HG02763 (cell line): ENCODE results near the gene H2BK1.
A peak's percentile ranks its signal among the peaks of the same experiment; 100 is the strongest.

Experiments used
- ATAC-seq: cut with Tn5 transposase; IDR thresholded peaks from one replicate; pipeline ENCODE4 v1.9.1; 2021; ENCODE audit warnings: mild to moderate bottlenecking, moderate library complexity; ENCODE audit not compliant: unreplicated experiment

Gene H2BK1

GRCh38 chr7:151232917-151233701 lies 22.8 kb upstream of the H2BK1 start:
- ATAC-seq = no peak

DNA sequence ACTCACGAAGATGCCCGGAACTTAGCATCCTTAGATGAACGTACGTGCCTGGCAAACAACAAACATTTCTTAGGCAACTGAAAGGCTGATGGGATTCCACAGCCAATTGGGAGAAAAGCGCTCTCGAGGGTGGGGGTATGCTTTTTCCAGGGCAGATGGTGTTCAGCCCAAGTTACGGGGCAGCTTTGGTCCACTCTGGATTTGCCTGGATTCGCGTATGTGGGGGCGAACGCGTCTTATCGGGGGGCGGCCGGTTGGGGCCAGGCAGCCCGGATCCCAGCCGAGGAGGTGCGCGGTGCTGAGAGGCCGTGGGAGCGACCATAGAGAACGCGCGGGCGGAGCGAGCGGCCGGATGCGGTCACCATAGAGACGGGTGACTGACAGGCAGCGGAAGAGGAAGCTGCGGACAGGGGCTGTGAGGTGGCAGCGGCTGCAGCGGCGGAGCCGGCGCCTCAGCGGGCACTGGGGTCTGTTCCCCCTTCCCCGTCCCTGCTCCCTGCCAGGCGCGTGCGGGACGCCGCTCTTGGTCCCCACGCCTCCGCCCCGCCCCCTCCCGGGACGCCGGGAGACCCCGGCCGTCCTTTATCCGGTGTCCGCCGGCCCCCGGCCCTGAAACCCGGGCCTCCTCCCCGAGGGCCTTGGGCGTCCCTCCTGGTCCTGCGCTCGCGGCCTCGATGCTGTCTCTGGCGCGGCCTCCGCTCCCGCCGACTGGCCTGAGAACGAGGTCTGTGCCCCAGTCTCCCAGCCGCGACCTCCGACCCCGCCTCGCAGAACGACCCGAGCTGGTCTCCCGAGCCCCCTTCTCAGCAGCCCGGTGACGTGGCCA lies 22.0 kb upstream of the H2BK1 start, which contains the start of gene CHPF2:
CHPF2 (plus strand) TSS at position 393 of the 826 bp plus-strand sequence. CDS start 1,529 bp downstream, outside the sequence.
- ATAC-seq = peak; percentile 98

- no peak for ATAC-seq
These were observed 20.8 kb upstream of the H2BK1 start for GRCh38 chr7:151231080-151231479.

DNA sequence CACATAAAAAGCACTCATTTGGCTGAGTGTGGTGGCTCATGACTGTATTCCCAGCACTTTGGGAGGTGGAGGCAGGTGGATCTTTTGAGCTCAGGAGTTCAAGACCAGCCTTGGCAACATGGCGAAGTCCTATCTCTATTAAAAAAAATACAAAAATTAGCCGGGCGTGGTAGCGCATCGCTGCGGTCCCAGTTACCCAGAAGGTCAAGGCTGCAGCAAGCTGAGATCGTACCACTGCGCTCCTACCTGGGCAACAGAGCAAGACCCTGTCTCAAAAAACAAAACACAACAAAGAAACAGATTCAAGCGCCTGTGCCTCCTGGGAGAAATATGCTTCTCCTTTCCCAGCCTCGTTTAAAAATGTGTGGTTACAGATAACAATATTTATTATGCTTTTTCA lies 19.0 kb upstream of the H2BK1 start:
- ATAC-seq = no peak

- ATAC-seq = no peak
These were observed 18.0 kb upstream of the H2BK1 start for GRCh38 chr7:151228024-151228866.

DNA sequence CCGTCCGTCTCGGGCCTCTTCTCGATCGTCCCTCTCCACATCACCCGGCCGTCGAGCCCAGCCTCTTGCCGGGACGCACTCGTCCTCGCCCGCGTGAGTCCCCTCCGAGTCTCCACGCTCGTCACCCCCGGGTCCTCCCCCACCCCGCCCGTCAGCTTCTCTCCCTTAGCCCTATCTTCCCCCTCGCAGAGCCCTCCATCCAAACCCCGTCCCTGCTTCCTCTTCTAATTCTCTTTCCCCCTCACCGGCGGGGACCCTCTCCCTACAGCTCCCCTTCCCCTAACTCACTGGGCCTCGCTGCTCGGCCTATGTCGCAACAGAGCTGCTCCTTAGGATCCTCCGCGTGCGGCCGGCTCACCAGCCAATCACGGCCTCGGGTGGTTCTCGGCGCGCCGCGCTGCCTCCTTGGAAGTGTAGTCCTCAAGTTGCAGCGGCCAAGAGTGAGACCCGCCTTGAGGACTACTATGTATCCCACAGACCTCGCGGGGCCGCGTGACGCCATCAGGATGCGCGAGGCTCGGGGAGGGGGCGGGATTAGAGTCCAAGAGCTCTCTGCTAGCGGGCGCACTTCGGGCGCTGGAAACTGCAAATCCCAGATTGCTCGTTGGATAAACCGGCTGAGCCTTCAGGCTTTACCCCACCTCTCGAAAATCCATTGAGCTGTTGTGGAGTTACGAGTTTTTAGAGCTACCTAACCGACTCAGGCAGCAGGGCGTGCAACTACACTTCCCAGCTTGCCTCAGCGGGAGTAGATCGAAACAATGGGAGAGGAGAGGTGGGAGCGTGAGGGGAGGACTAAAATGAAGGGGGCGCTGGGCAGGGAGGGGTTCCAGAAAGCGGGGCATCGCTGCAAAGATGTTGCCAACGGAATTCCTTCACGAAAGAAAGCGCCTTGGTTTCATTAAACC lies 16.8 kb upstream of the H2BK1 start, which contains the start of gene ABCF2:
ABCF2 (minus strand) TSS at position 331 of the 908 bp plus-strand sequence. CDS start 747 bp downstream, outside the sequence.
- peak; percentile 100 for ATAC-seq

DNA sequence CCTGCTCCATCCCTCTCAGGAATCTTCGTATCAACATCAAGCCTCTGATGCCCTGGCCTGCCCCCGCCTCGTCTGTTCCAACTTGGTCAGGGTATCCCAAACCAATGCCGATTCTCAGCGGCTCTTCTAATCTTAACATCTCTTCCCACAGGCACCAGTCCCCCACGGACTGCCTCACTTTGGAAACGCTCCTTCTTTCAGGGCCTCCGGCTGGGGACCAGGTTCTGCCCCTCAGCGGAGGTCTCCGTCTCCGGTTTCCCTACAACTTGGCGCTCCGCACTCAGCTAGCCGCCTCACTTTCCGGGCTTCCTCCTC lies 16.2 kb upstream of the H2BK1 start:
- ATAC-seq = no peak

DNA sequence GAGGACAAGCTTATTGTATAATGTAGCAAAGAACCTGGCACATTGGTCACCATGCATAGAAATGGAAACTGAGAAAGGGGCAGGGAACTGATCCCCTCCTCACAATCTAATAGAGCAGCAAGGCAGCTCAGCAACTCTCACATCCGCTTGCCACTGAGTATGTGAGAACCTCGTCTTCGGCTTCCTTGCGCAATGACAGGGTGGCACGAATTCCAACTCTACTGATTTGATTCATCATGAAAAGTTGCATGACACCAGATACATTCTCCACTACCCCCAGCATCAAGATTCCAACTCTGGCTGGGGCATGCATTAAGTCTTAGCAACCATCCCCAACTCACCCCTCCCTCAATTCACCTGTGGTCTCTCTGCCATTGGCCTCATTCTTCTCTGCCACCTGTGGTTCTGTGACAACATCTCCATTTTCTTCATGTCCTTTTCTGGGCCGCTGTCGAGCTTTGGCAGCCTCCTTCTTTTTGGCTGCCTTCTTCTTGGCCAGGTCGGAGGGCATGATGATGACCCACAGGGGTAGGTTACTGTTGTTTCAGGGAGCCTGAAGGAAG lies 15.7 kb upstream of the H2BK1 start:
- ATAC-seq = no peak

- no peak for ATAC-seq
These were observed 13.4 kb upstream of the H2BK1 start for GRCh38 chr7:151223728-151224127.

DNA sequence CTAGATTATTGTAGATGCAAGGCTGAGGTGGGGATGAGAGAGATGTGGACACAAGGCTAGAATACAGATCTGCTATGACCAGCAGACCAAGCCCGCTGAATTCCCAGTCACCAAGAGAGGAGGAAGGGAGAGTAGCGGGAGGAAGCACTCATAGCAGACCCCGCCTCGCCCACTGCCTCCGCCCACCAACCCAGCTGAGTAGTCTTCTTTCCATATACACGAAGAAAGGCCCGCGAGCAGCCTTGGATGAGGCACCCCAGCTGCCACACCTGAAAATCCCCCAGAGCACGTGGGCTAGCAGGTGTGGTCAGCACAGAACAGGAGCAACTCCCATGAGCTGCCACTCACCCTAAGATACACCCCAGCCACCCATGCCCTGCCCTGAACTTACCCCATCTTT lies 7.9 kb upstream of the H2BK1 start:
- ATAC-seq = no peak

DNA sequence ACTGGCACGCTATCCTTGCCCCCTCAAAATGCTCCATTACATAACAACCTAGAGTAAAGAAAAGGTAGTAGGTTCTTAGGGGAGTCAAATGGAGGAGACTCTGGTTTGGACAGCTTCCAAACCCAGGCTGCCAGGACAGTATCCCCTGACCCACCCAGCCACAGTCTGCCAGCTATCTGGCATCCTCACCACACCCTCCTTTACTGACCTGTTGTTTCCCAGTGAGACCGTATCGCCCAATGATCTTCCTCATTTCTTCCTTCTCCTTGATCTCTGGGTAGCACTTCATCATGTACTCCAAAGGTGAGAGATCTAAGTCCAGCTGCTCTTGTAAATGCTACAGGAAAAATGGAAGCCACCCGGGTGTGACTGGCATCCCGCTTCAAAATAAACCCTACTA lies 5.1 kb upstream of the H2BK1 start:
- ATAC-seq = no peak

GRCh38 chr7:151213826-151214225 lies 3.5 kb upstream of the H2BK1 start:
- ATAC-seq = no peak

DNA sequence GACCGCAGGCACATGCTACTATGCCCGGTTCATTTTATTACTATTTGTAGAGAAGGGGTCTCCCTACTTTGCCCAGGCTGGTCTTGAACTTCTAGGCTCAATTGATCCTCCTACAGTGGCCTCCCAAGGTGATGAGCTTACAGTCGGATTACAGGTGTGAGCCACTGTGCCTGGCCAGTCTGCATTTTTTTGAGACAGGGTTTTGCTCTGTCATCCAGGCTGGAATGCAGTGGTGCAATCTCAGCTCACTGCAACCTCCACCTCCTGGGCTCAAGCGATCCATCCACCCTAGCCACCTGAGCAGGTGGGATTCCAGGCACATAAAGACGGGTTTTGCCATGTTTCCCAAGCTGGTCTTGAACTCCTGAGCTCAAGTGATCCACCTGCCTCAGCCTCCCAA lies 2.3 kb upstream of the H2BK1 start:
- ATAC-seq = no peak

GRCh38 chr7:151211155-151211772 lies 976 bp upstream of the H2BK1 start:
- ATAC-seq = no peak

- no peak for ATAC-seq
These were observed 700 bp downstream of the H2BK1 start for GRCh38 chr7:151209588-151209987.

DNA sequence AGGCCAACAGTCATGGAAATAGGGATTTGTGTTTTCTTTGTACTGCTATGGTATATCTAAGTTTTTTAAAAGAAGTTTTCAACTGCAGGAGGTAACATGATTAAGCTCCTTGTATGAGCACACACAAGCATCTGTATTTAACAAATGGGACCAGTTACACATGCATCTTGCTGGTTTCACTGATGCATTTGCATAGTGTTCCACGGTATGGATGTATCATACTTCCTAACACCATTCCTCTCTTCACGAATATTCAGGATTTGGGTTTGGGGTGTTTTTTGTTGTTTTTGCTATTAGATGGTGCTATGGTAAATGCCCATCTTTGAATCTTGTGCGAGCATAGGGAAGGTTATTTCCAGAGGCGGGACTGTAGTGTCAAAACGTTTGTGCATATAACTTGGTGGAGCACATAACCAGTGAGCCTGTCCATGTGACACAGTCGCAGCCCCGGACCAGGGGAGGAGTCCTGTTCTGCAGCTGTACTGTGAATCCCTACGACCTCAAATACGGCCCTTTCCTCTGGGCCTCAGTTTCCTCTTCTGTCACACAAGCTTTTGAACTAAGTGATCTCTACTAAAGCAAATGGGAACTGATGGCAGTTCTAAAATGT lies 1.9 kb downstream of the H2BK1 start:
- ATAC-seq = no peak

DNA sequence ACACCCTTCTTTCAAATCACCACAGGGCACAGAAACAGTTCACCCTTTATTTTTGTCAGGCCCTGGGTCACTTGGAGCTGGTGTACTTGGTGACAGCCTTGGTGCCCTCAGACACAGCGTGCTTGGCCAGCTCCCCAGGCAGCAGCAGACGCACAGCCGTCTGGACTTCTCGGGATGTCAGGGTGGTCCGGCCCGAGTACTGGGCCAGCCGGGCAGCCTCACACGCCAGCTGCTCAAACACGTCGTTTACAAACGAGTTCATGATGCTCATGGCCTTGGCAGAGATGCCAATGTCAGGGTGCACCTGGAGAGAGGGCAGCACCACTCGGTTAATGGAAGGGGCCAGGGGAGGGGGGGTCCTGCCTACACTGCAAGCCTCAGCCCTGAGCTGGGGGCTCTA lies 2.5 kb downstream of the H2BK1 start:
- ATAC-seq = no peak

- ATAC-seq = no peak
These were observed 3.0 kb downstream of the H2BK1 start for GRCh38 chr7:151207315-151207714.

- no peak for ATAC-seq
These were observed 3.4 kb downstream of the H2BK1 start for GRCh38 chr7:151206914-151207313.
